IMR-90 (cell line): ENCODE measurements around the gene ADGRB3. TPM values are rescaled to one million over a fixed set of nuclear protein-coding genes. Genes with fewer than 3 reads are reported as not detected.

Experiments used
- ATAC-seq: fragments of 200-7000 bp; cut with Tn5 transposase; 2 replicates; pipeline ENCODE4 v1.9.1; 2020; ENCODE audit warnings: low read depth, mild to moderate bottlenecking, moderate library complexity
- BruUV-seq: library from RNA; stranded (reverse); fragments of 400-500 nt; replicated peaks from 2 replicates; lab custom pipeline; 2021; lab: Mats Ljungman, UMichigan
- CTCF ChIA-PET: fragments of 300-600 bp; formaldehyde crosslinking; extraction: SDS; loops from one replicate; lab custom pipeline; 2021; ENCODE audit warnings: antibody characterized with exemption; lab: Yijun Ruan, JAX
- POLR2A ChIA-PET: fragments of 300-600 bp; sonication (Branson Sonifier 250); formaldehyde crosslinking; loops from one replicate; lab custom pipeline; 2022; ENCODE audit warnings: antibody characterized with exemption; ENCODE audit not compliant: unreplicated experiment; lab: Charles Lee
- DNase-seq: peaks from one replicate; pipeline ENCODE4 v3.0.0; 2013
- H2AFZ ChIP-seq: replicated peaks from 2 replicates; pipeline ENCODE3; 2013; ENCODE audit warnings: low read length, mild to moderate bottlenecking; ENCODE audit not compliant: poor library complexity
- H2AK5ac ChIP-seq: 2 replicates; pipeline ENCODE4 v1.6.1; 2013; ENCODE audit warnings: low read depth, low read length, inconsistent platforms
- H2AK9ac ChIP-seq: replicated peaks from 2 replicates; pipeline ENCODE3; 2013; ENCODE audit warnings: mild to moderate bottlenecking, low read depth, low read length, moderate library complexity; ENCODE audit not compliant: poor library complexity
- H2BK120ac ChIP-seq: 2 replicates; pipeline ENCODE4 v1.6.1; 2013; ENCODE audit warnings: low read depth, low read length, inconsistent platforms
- H2BK15ac ChIP-seq: 3 replicates; pipeline ENCODE4 v1.6.1; 2013; ENCODE audit warnings: low read depth, low read length, inconsistent platforms
- H2BK20ac ChIP-seq: 2 replicates; pipeline ENCODE4 v1.6.1; 2013; ENCODE audit warnings: low read depth, mild to moderate bottlenecking, inconsistent platforms, low read length, moderate library complexity
- H2BK5ac ChIP-seq: 2 replicates; pipeline ENCODE4 v1.6.1; 2013; ENCODE audit warnings: mild to moderate bottlenecking, low read depth, low read length, inconsistent platforms; ENCODE audit not compliant: poor library complexity, severe bottlenecking
- H3K14ac ChIP-seq: replicated peaks from 2 replicates; pipeline ENCODE4 v1.6.1; 2013; ENCODE audit warnings: low read depth, low read length, inconsistent platforms
- H3K18ac ChIP-seq: 2 replicates; pipeline ENCODE4 v1.6.1; 2013; ENCODE audit warnings: low read depth, low read length, control low read depth
- H3K23ac ChIP-seq: 2 replicates; pipeline ENCODE4 v1.6.1; 2013; ENCODE audit warnings: low read depth, low read length, inconsistent platforms
- H3K27ac ChIP-seq: 2 replicates; pipeline ENCODE4 v1.5.1; 2013; ENCODE audit warnings: mild to moderate bottlenecking, control low read depth, low read length; ENCODE audit not compliant: insufficient read depth
- H3K27me3 ChIP-seq: 2 replicates; pipeline ENCODE4 v1.6.1; 2013; ENCODE audit warnings: low read length; ENCODE audit not compliant: control insufficient read depth, insufficient read depth
- H3K36me3 ChIP-seq: 2 replicates; pipeline ENCODE4 v1.6.1; 2013; ENCODE audit warnings: low read length, mixed read lengths; ENCODE audit not compliant: control insufficient read depth, insufficient read depth
- H3K4ac ChIP-seq: 2 replicates; pipeline ENCODE4 v1.6.1; 2013; ENCODE audit warnings: low read depth, low read length, inconsistent platforms
- H3K4me1 ChIP-seq: 2 replicates; pipeline ENCODE4 v1.6.1; 2013; ENCODE audit warnings: low read length, mixed read lengths; ENCODE audit not compliant: control insufficient read depth, insufficient read depth
- H3K4me2 ChIP-seq: 2 replicates; pipeline ENCODE4 v1.6.1; 2013; ENCODE audit warnings: low read depth, mild to moderate bottlenecking, control low read depth, low read length, moderate library complexity
- H3K4me3 ChIP-seq: 2 replicates; pipeline ENCODE4 v1.5.1; 2013; ENCODE audit warnings: low read depth, mild to moderate bottlenecking, control low read depth, low read length, moderate library complexity; ENCODE audit not compliant: insufficient read depth
- H3K56ac ChIP-seq: 2 replicates; pipeline ENCODE4 v1.6.1; 2013; ENCODE audit warnings: low read length, inconsistent platforms; ENCODE audit not compliant: insufficient read depth; ENCODE audit errors: extremely low read depth
- H3K79me1 ChIP-seq, 2 experiments: 2 replicates each; pipeline ENCODE4 v1.6.1; 2013; ENCODE audit warnings: low read length in 2 of 2, inconsistent platforms in 1 of 2, low read depth in 1 of 2
- H3K9ac ChIP-seq: 2 replicates; pipeline ENCODE4 v1.6.1; 2013; ENCODE audit warnings: low read depth, low read length, control low read depth
- H3K9me1 ChIP-seq: 2 replicates; pipeline ENCODE4 v1.6.1; 2013; ENCODE audit warnings: low read length, inconsistent platforms; ENCODE audit not compliant: insufficient read depth
- H3K9me3 ChIP-seq: 2 replicates; pipeline ENCODE4 v1.6.1; 2013; ENCODE audit warnings: low read length; ENCODE audit not compliant: control insufficient read depth, insufficient read depth
- H4K20me1 ChIP-seq: 2 replicates; pipeline ENCODE4 v1.6.1; 2013; ENCODE audit warnings: low read length, inconsistent platforms; ENCODE audit not compliant: insufficient read depth
- H4K5ac ChIP-seq: 2 replicates; pipeline ENCODE4 v1.6.1; 2013; ENCODE audit warnings: mild to moderate bottlenecking, low read depth, low read length, control low read depth
- H4K8ac ChIP-seq, 2 experiments: 2 replicates each; pipeline ENCODE4 v1.6.1; 2013; ENCODE audit warnings: low read depth in 2 of 2, low read length in 2 of 2, control low read depth in 1 of 2, inconsistent platforms in 1 of 2
- H4K91ac ChIP-seq: 2 replicates; pipeline ENCODE4 v1.6.1; 2013; ENCODE audit warnings: low read depth, low read length, inconsistent platforms; ENCODE audit not compliant: insufficient read depth
- CEBPB ChIP-seq: IDR thresholded peaks from 2 replicates; pipeline ENCODE4 v1.6.1; 2012; ENCODE audit warnings: low read depth, low read length, improper control_type of control experiment
- CHD1 ChIP-seq: IDR thresholded peaks from 2 replicates; pipeline ENCODE4 v1.6.1; 2012; ENCODE audit warnings: low read depth, low read length, improper control_type of control experiment
- CTCF ChIP-seq: conservative IDR thresholded peaks from 2 replicates; pipeline ENCODE4 v1.5.1; 2012; ENCODE audit warnings: mild to moderate bottlenecking, low read depth, low read length, improper control_type of control experiment
- ELK1 ChIP-seq: fragments of 150-350 bp; IDR thresholded peaks from 2 replicates; pipeline ENCODE4 v1.6.1; 2016; ENCODE audit warnings: low read depth, mild to moderate bottlenecking, low read length, moderate library complexity, borderline replicate concordance
- FOS ChIP-seq: fragments of 150-350 bp; IDR thresholded peaks from 2 replicates; pipeline ENCODE4 v1.6.1; 2016; ENCODE audit warnings: low read depth, low read length
- MAFK ChIP-seq: IDR thresholded peaks from 2 replicates; pipeline ENCODE4 v1.6.1; 2012; ENCODE audit warnings: low read depth, low read length, improper control_type of control experiment
- MAZ ChIP-seq: IDR thresholded peaks from 2 replicates; pipeline ENCODE4 v1.6.1; 2012; ENCODE audit warnings: low read depth, mild to moderate bottlenecking, low read length, improper control_type of control experiment, moderate library complexity, borderline replicate concordance
- MXI1 ChIP-seq: IDR thresholded peaks from 2 replicates; pipeline ENCODE4 v1.6.1; 2012; ENCODE audit warnings: low read depth, mild to moderate bottlenecking, low read length, moderate library complexity, borderline replicate concordance
- NFE2L2 ChIP-seq: fragments of 150-350 bp; IDR thresholded peaks from 2 replicates; pipeline ENCODE4 v1.6.1; 2016; ENCODE audit warnings: low read depth, mild to moderate bottlenecking, low read length
- POLR2A ChIP-seq: IDR thresholded peaks from 2 replicates; pipeline ENCODE4 v1.6.1; 2012; ENCODE audit warnings: mild to moderate bottlenecking, low read depth, low read length
- RAD21 ChIP-seq: IDR thresholded peaks from 2 replicates; pipeline ENCODE4 v1.6.1; 2012; ENCODE audit warnings: low read length, improper control_type of control experiment
- RCOR1 ChIP-seq: IDR thresholded peaks from 2 replicates; pipeline ENCODE4 v1.6.1; 2012; ENCODE audit warnings: mild to moderate bottlenecking, low read length, improper control_type of control experiment; ENCODE audit not compliant: insufficient replicate concordance
- RFX5 ChIP-seq: IDR thresholded peaks from 2 replicates; pipeline ENCODE4 v1.8.0; 2012; ENCODE audit warnings: low read depth, mild to moderate bottlenecking, low read length, moderate library complexity
- dilution Hi-C: fragments of 300-500 bp; cut with HindIII; formaldehyde crosslinking; loops from one replicate; pipeline ENCODE4 v1.14.3; 2018; ENCODE audit warnings: low sequenced_read_pairs; ENCODE audit not compliant: unreplicated experiment
- in situ Hi-C: fragments of 300-500 bp; cut with MboI; formaldehyde crosslinking; loops from 3 replicates; pipeline ENCODE4 v1.14.3; 2019; ENCODE audit warnings: low sequenced_read_pairs, inconsistent platforms, mixed read lengths
- intact Hi-C: fragments of 100-400 bp; cut with micrococcal nuclease; formaldehyde crosslinking; loops from 2 replicates; pipeline ENCODE4 v1.10.0; 2022
- polyA plus RNA-seq, 3 experiments: library from polyadenylated mRNA; depleted of rRNA; stranded (reverse); fragments of >200 nt; gene quantifications; 2 replicates each; pipeline ENCODE4 v1.2.3, GENCODE V29; 2012; ENCODE audit warnings: low replicate concordance in 1 of 3
- total RNA-seq: library from RNA; depleted of rRNA; stranded (reverse); fragments of >200 nt; gene quantifications from 2 replicates; pipeline ENCODE4 v1.2.3, GENCODE V29; 2012

Gene ADGRB3
- total and polyA plus RNA-seq, 2 of the 4 experiments (the other 2 are of a cell fraction) = not detected

GRCh38 chr6:68826501-68826900, 191.4 kb downstream of the ADGRB3 start:
- dilution Hi-C loops (no loop called here), in situ Hi-C loops (no loop called here), intact Hi-C loops (no loop called here)
- no peaks in the 10 kb centered on the region for H4K20me1 ChIP-seq
- no peak overlapping the region for H2AK5ac ChIP-seq
- no peaks in the 10 kb centered on the region for H3K36me3 ChIP-seq
- H2BK120ac ChIP-seq = no peak overlapping the region
- H3K4me3 ChIP-seq = no peak overlapping the region
- no peak overlapping the region for H3K9ac ChIP-seq
- no peak overlapping the region for H3K18ac ChIP-seq
- H3K27ac ChIP-seq = no peak overlapping the region
- H4K5ac ChIP-seq = no peak overlapping the region
- ChIA-PET POLR2A (no interaction called here), CTCF (no interaction called here)
- H2AK9ac ChIP-seq = no peak overlapping the region
- TF ChIP-seq ELK1 (no peak), MAZ (no peak), CEBPB (no peak), POLR2A (no peak), MXI1 (no peak), RAD21 (no peak), NFE2L2 (no peak), CHD1 (no peak), RCOR1 (no peak), RFX5 (no peak), MAFK (no peak), CTCF (no peak), FOS (no peak)
- no peaks in the 10 kb centered on the region for H3K9me3 ChIP-seq
- H3K4me2 ChIP-seq = no peak overlapping the region
- no peaks in the 10 kb centered on the region for H3K79me1 ChIP-seq
- no peak overlapping the region for H2AFZ ChIP-seq
- no peak overlapping the region for H2BK20ac ChIP-seq
- H3K27me3 ChIP-seq = no peaks in the 10 kb centered on the region
- no peak overlapping the region for H2BK5ac ChIP-seq
- no peak overlapping the region for H4K8ac ChIP-seq
- no peak overlapping the region for H3K4ac ChIP-seq
- no peak overlapping the region for H3K14ac ChIP-seq
- no peaks in the 10 kb centered on the region for H3K9me1 ChIP-seq
- BruUV-seq = no TSS peak
- no peak overlapping the region for H4K91ac ChIP-seq
- ATAC-seq (no peak), DNase-seq (no peak)
- no peak overlapping the region for H3K56ac ChIP-seq
- no peak overlapping the region for H3K23ac ChIP-seq
- no peaks in the 10 kb centered on the region for H3K4me1 ChIP-seq
- H2BK15ac ChIP-seq = no peak overlapping the region
